Neural progenitor cell (in vitro differentiated cells): ENCODE measurements around the gene FAM89B. TPM values are rescaled to one million over a fixed set of nuclear protein-coding genes. Genes with fewer than 3 reads are reported as not detected.

ENCODE experiments used
- DNase-seq: peaks from one replicate; pipeline ENCODE4 v3.0.0-alpha.2; 2016; ENCODE audit warnings: low spot score
- H2AFZ ChIP-seq: fragments of 200-600 bp; sonication (generic); replicated peaks from 2 replicates; pipeline ENCODE4 v1.6.1; 2016; ENCODE audit warnings: antibody characterized with exemption
- H3F3A ChIP-seq: fragments of 200-600 bp; sonication (generic); 2 replicates; pipeline ENCODE4 v1.6.1; 2016; ENCODE audit warnings: antibody characterized with exemption, low read depth
- H3K27ac ChIP-seq: fragments of 200-600 bp; sonication (generic); 2 replicates; pipeline ENCODE4 v1.5.1; 2016; ENCODE audit warnings: mild to moderate bottlenecking
- H3K27me3 ChIP-seq: fragments of 200-600 bp; sonication (generic); 2 replicates; pipeline ENCODE4 v1.6.1; 2016; ENCODE audit warnings: mild to moderate bottlenecking, moderate library complexity
- H3K36me3 ChIP-seq: fragments of 200-600 bp; sonication (generic); 2 replicates; pipeline ENCODE4 v1.5.1; 2016
- H3K4me1 ChIP-seq: fragments of 200-600 bp; sonication (generic); 2 replicates; pipeline ENCODE4 v1.6.1; 2016; ENCODE audit warnings: mixed run types
- H3K4me2 ChIP-seq: fragments of 200-600 bp; sonication (generic); 2 replicates; pipeline ENCODE4 v1.6.1; 2016
- H3K4me3 ChIP-seq: fragments of 200-600 bp; sonication (generic); 2 replicates; pipeline ENCODE4 v1.5.1; 2016
- H3K79me2 ChIP-seq: fragments of 200-600 bp; sonication (generic); 2 replicates; pipeline ENCODE4 v1.6.1; 2016; ENCODE audit warnings: low read depth
- H3K9ac ChIP-seq: fragments of 200-600 bp; sonication (generic); 2 replicates; pipeline ENCODE4 v1.6.1; 2016
- H3K9me3 ChIP-seq: fragments of 200-600 bp; sonication (generic); 2 replicates; pipeline ENCODE4 v1.5.1; 2016; ENCODE audit warnings: low read depth
- H4K20me1 ChIP-seq: fragments of 200-600 bp; sonication (generic); 2 replicates; pipeline ENCODE4 v1.6.1; 2016; ENCODE audit warnings: low read depth
- H3K27ac Mint-ChIP-seq: 3 replicates; pipeline ENCODE4 v1.8.0; 2021; ENCODE audit warnings: mixed read lengths
- H3K27me3 Mint-ChIP-seq: 2 replicates; pipeline ENCODE4 v1.8.0; 2022; ENCODE audit warnings: low read depth, mild to moderate bottlenecking, inconsistent platforms, moderate library complexity, mixed read lengths; ENCODE audit not compliant: insufficient read depth
- H3K36me3 Mint-ChIP-seq: 3 replicates; pipeline ENCODE4 v1.8.0; 2021; ENCODE audit warnings: mixed read lengths
- H3K4me1 Mint-ChIP-seq: 3 replicates; pipeline ENCODE4 v1.8.0; 2021; ENCODE audit warnings: mixed read lengths
- H3K4me3 Mint-ChIP-seq: 3 replicates; pipeline ENCODE4 v1.8.0; 2021; ENCODE audit warnings: mild to moderate bottlenecking, moderate library complexity, mixed read lengths
- H3K9me3 Mint-ChIP-seq: 3 replicates; pipeline ENCODE4 v1.8.0; 2020; ENCODE audit warnings: mixed read lengths
- CTCF ChIP-seq: fragments of 200-600 bp; sonication (generic); IDR thresholded peaks from 2 replicates; pipeline ENCODE4 v1.5.1; 2017; ENCODE audit warnings: antibody characterized with exemption, mild to moderate bottlenecking
- EZH2 ChIP-seq: fragments of 200-600 bp; sonication (generic); IDR thresholded peaks from 2 replicates; pipeline ENCODE4 v1.6.1; 2017; ENCODE audit warnings: antibody characterized with exemption, mild to moderate bottlenecking, moderate library complexity
- EZH2phosphoT487 ChIP-seq: fragments of 200-600 bp; sonication (generic); IDR thresholded peaks from 2 replicates; pipeline ENCODE4 v1.6.1; 2017; ENCODE audit warnings: antibody characterized with exemption
- total RNA-seq: library from RNA; depleted of rRNA; stranded (reverse); fragments of >200 nt; gene quantifications from 2 replicates; pipeline ENCODE4 v1.2.3, GENCODE V29; 2015; ENCODE audit warnings: low replicate concordance

FAM89B gene
- total RNA-seq, 1 donor from 2014 or later = 11.7 TPM

GRCh38 chr11:65541093-65541982, 31.0 kb upstream of the FAM89B start:
- Mint-ChIP-seq H3K27me3 (peaks cover 21% of the 10 kb centered on the region), H3K9me3 (no peaks in the 10 kb centered on the region), H3K27ac (no peak overlapping the region), H3K4me1 (peaks cover 18% of the 10 kb centered on the region), H3K4me3 (peak overlapping the region; percentile 84), H3K36me3 (peaks cover 4% of the 10 kb centered on the region)
- Histone ChIP-seq H2AFZ (peak overlapping the region; percentile 48), H3K9me3 (no peaks in the 10 kb centered on the region), H3K27ac (no peak overlapping the region), H3K27me3 (peaks cover 90% of the 10 kb centered on the region), H3F3A (peaks cover 34% of the 10 kb centered on the region), H3K9ac (no peak overlapping the region), H3K36me3 (no peaks in the 10 kb centered on the region), H3K4me2 (peak overlapping the region; percentile 77), H3K4me3 (peak overlapping the region; percentile 48), H4K20me1 (peaks cover 38% of the 10 kb centered on the region), H3K79me2 (no peaks in the 10 kb centered on the region), H3K4me1 (peaks cover 23% of the 10 kb centered on the region)
- TF ChIP-seq CTCF (no peak), EZH2phosphoT487 (no peak), EZH2 (no peak)
- no peak for DNase-seq

- Histone ChIP-seq H3K4me2 (no peak overlapping the region), H3K79me2 (no peaks in the 10 kb centered on the region), H3K4me3 (no peak overlapping the region), H3K36me3 (no peaks in the 10 kb centered on the region), H3K9me3 (no peaks in the 10 kb centered on the region), H3K27ac (no peak overlapping the region), H3F3A (peaks cover 35% of the 10 kb centered on the region), H4K20me1 (peaks cover 40% of the 10 kb centered on the region), H3K9ac (no peak overlapping the region), H3K4me1 (peaks cover 23% of the 10 kb centered on the region), H3K27me3 (peaks cover 97% of the 10 kb centered on the region), H2AFZ (no peak overlapping the region)
- Mint-ChIP-seq H3K27me3 (peaks cover 17% of the 10 kb centered on the region), H3K27ac (no peak overlapping the region), H3K9me3 (no peaks in the 10 kb centered on the region), H3K4me1 (peaks cover 21% of the 10 kb centered on the region), H3K4me3 (no peak overlapping the region), H3K36me3 (peaks cover 1% of the 10 kb centered on the region)
- no peak for DNase-seq
- TF ChIP-seq EZH2phosphoT487 (no peak), EZH2 (no peak), CTCF (no peak)
Observed at GRCh38 chr11:65542738-65543390, 29.5 kb upstream of the FAM89B start.

- Mint-ChIP-seq H3K27me3 (peaks cover 29% of the 10 kb centered on the region), H3K27ac (no peak overlapping the region), H3K9me3 (no peaks in the 10 kb centered on the region), H3K4me1 (peaks cover 25% of the 10 kb centered on the region), H3K4me3 (peak overlapping the region; percentile 73), H3K36me3 (peaks cover 5% of the 10 kb centered on the region)
- Histone ChIP-seq H3K4me1 (peaks cover 4% of the 10 kb centered on the region), H2AFZ (no peak overlapping the region), H3K36me3 (no peaks in the 10 kb centered on the region), H3F3A (peaks cover 12% of the 10 kb centered on the region), H3K4me2 (peak overlapping the region; percentile 81), H3K4me3 (peak overlapping the region; percentile 44), H3K27me3 (peaks cover 97% of the 10 kb centered on the region), H3K79me2 (no peaks in the 10 kb centered on the region), H3K9ac (no peak overlapping the region), H4K20me1 (peaks cover 23% of the 10 kb centered on the region), H3K27ac (no peak overlapping the region), H3K9me3 (no peaks in the 10 kb centered on the region)
- DNase-seq = no peak
- TF ChIP-seq EZH2 (no peak), EZH2phosphoT487 (no peak), CTCF (no peak)
Observed at GRCh38 chr11:65545853-65546216, 26.5 kb upstream of the FAM89B start.
